ENCODE measurements around the gene CAPN5. TPM values are rescaled to one million over a fixed set of nuclear protein-coding genes. Genes with fewer than 3 reads are reported as not detected.

CAPN5 gene
- total RNA-seq, 1 experiment from 2014 or later: 4.8 TPM

DNA sequence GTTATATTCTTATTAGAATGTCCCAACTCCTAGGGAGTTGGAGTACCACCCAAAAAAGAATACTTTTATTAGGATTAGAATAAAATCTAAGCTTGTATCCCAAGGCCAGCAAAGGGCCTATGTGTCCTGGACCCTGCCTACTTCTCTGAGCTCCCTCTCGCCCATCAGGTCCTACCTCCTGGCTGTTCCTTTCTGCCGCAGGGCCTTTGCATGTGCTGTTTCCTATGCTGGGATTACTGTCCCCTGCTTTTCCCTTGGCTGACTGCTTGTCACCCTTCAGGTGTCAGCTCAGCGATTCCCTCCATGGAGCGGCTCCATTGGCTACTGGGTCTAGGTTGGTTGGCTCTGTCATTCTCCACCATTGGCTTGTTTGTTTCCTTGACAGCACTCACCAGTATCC lies 74.7 kb downstream of the CAPN5 start:
- H3K27me3 ChIP-seq: no peaks in the 10 kb centered on the region
- H3K4me3 ChIP-seq: no peak overlapping the region
- H3K4me1 ChIP-seq: peaks cover 28% of the 10 kb centered on the region
- no peak overlapping the region; the same call in 1 of the 2 replicates for H3K27ac ChIP-seq
- no peaks in the 10 kb centered on the region for H3K36me3 ChIP-seq
- DNase-seq: no peak
- no peaks in the 10 kb centered on the region for H3K9me3 ChIP-seq (replicated peaks)

DNA sequence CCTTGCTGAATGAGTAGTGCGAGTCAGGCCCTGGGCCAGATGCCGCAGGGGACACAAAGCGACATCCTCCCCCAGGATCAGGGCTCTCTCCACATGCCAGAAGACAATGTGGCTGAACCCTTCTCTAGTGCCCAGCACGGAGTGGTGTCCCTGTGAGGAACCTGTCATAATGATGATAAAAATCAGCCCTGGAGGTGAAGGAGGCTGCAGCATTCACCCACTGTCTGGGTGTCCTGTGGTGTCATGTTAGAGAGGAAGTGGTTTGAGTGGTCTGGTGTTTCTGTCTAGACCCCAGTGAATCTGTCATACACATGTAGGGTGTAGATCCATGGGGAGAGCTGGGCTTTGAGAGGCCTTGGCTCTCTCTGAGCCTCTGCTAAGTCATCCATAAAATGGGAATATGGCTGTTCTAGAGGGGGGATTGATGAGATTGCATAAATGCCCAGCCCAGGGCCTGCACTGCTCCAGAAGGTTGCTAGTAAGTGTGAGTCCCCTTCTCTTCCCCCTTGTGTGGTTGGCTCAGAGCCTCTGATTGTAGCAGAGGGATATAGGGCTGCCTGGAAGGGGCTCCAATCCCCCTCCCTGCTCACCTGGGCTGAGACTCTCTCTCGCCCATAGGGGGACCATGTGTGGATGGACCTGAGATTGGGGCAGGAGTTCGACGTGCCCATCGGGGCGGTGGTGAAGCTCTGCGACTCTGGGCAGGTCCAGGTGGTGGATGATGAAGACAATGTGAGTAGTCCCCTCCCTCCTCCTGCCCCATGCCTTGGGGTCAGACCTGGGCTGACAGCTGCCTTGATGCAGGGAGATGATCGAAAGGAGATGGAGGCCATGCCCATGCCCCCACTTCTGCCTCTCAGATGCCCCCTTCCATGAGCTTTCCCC lies 75.6 kb downstream of the CAPN5 start:
- H3K4me1 ChIP-seq: peaks cover 28% of the 10 kb centered on the region
- no peaks in the 10 kb centered on the region for H3K9me3 ChIP-seq (replicated peaks)
- H3K27me3 ChIP-seq: no peaks in the 10 kb centered on the region
- H3K4me3 ChIP-seq: no peak overlapping the region
- DNase-seq: no peak
- no peaks in the 10 kb centered on the region for H3K36me3 ChIP-seq
- no peak overlapping the region for H3K27ac ChIP-seq

DNA sequence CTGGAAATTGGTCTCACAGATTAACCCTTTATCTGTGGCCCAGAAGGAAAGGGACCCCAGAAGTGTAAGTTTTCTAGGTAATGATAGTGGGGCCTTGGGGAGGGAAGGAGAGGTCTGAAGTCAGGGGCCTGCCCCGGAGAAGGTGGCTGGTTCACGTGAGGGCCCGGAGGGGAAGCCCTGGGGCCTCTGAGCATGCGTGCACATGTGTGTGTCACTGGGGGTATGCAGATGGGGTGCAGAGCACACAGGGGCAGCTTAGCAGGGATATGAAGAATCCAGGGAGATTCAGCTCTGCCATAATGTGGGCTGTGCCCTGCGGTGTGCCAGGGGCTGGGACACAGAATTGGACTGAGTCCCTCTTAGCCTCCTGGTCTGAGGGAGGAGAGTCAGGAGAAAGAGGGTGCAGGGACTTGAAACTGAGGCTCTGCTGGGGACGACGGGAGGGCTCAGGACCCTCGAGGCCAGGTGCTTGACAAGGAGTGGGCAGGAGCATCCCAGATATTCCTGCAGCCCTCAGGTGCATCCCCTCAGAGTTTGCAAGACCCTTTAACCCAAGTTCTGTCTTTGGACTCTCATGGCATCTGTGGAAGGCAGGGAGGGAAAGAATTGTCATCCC lies 76.7 kb downstream of the CAPN5 start:
- Histone ChIP-seq H3K4me3 (no peak overlapping the region), H3K4me1 (peaks cover 28% of the 10 kb centered on the region), H3K27me3 (no peaks in the 10 kb centered on the region), H3K27ac (no peak overlapping the region), H3K36me3 (no peaks in the 10 kb centered on the region), H3K9me3 (replicated peaks) (no peaks in the 10 kb centered on the region)
- no peak for DNase-seq

DNA sequence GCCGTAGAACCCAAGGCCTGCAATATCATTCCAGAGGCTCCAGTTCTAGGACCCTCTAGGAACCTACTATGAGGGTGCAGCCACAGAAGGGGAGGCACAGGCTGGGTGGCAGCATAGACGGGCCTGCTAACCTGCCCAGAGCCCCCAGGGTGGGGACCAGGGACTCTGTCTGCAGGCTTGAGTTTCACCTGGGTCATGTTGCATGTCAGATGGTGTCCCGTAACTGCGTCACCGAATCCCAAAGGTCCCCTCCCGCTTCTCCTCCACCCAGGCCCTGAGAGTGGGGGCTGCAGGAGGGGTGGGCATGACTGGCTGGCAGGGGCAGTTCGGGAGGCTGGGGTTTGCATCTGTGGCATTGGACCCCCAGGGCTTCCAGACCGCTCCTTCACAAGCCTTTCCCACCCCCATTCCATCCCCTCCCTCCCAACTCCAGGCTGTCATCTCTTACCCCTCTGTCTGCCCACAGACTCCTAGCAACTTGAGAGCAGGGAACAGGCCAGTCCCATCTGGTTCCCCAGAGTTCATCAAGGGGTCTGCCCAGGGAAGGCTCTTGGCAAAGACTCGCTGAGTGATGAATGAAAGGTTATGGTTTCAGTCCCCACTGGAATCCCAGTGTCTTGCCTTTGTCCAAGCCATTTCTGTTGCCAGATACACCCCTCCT lies 77.6 kb downstream of the CAPN5 start:
- H3K4me3 ChIP-seq: no peak overlapping the region
- peaks cover 27% of the 10 kb centered on the region for H3K4me1 ChIP-seq
- no peaks in the 10 kb centered on the region for H3K9me3 ChIP-seq (replicated peaks)
- no peak for DNase-seq
- H3K27me3 ChIP-seq: no peaks in the 10 kb centered on the region
- H3K27ac ChIP-seq: no peak overlapping the region
- no peaks in the 10 kb centered on the region for H3K36me3 ChIP-seq

DNA sequence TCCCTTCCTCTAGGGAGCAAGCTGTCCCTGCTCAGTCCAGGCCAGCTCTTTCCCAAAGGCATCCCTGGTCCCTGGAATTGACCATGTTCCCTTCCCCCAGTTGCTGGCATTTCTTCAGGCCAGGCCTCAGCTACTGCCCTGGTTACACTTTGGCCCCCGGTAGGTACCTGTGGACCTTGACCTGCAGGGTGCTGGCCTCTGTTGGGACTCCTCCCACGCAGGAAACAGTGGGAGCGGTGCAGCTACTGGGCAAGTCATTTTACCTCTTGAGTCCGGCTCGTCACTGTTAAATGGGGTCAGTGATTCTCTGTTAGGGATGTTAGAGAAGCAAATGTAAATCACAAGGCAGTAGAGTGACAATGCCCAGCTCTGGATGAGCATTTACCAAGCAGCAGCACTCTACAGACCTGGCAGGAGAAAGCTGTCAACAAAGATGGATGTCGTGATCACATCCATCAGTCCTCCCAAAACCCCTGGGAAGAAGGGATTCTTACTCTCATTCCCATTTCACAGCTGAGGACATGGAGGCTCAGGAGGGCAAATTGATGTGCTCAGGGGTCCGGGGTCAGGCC lies 78.2 kb downstream of the CAPN5 start:
- peaks cover 21% of the 10 kb centered on the region for H3K4me1 ChIP-seq
- no peak overlapping the region for H3K4me3 ChIP-seq
- H3K9me3 ChIP-seq (replicated peaks): no peaks in the 10 kb centered on the region
- H3K27ac ChIP-seq: no peak overlapping the region
- H3K27me3 ChIP-seq: no peaks in the 10 kb centered on the region
- no peaks in the 10 kb centered on the region for H3K36me3 ChIP-seq
- no peak for DNase-seq

DNA sequence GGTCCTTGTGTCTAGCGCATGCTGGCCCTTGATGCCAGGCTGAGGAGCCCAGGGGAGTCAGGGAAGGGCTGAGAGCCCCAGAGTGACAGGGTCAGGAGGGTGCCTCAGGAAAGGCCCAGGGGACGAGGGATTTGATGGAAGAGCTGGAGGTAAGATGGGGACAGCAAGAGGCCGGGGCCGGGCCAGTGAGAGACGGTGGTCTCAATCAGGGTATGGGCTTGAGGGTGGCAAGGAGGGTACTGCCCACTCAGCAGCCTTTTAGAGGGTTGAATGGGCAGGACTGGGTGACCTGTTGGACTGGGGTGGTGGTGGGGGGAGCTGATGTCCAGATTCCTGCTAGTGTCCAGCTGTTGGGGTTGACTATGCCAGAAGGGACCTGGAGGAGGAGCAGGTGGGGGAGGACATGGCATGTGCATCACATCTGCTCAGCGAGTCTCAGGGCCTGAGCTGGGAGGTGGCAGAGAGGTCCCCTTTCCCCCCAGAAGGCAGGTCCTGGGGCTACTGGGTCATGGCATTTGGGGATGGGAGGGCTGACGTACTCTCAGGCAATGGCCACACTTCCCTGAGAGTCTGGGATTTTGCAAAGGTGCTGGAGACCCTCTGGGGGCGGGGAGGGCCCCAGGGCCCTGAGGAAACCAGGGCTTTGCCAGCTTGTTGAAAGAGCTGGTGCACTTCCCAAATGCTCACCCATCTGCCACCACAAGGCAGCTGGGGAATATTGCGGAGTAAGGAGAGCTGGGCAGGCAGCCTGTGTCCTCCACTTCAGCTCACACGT lies 79.7 kb downstream of the CAPN5 start:
- H3K4me3 ChIP-seq: no peak overlapping the region
- H3K4me1 ChIP-seq: peaks cover 12% of the 10 kb centered on the region
- H3K27me3 ChIP-seq: no peaks in the 10 kb centered on the region
- no peak for DNase-seq
- H3K36me3 ChIP-seq: no peaks in the 10 kb centered on the region
- no peaks in the 10 kb centered on the region for H3K9me3 ChIP-seq (replicated peaks)
- no peak overlapping the region for H3K27ac ChIP-seq

DNA sequence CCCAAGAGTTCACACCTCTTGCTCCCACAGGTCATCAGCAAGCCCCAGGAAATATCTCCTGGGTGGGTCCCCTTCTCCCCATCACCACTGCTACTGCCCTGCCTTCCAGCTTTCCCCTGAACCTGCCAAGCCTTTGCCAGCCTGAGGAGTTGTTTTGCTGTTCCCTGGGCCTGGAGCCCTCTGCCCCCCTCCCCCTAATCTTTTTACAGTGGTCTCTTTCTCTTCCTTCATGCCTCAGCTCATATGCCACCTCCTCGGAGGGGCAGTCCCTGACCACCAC lies 80.2 kb downstream of the CAPN5 start:
- Histone ChIP-seq H3K4me3 (no peak overlapping the region), H3K4me1 (peaks cover 13% of the 10 kb centered on the region), H3K36me3 (no peaks in the 10 kb centered on the region), H3K9me3 (replicated peaks) (no peaks in the 10 kb centered on the region), H3K27me3 (no peaks in the 10 kb centered on the region), H3K27ac (no peak overlapping the region)
- DNase-seq: no peak

DNA sequence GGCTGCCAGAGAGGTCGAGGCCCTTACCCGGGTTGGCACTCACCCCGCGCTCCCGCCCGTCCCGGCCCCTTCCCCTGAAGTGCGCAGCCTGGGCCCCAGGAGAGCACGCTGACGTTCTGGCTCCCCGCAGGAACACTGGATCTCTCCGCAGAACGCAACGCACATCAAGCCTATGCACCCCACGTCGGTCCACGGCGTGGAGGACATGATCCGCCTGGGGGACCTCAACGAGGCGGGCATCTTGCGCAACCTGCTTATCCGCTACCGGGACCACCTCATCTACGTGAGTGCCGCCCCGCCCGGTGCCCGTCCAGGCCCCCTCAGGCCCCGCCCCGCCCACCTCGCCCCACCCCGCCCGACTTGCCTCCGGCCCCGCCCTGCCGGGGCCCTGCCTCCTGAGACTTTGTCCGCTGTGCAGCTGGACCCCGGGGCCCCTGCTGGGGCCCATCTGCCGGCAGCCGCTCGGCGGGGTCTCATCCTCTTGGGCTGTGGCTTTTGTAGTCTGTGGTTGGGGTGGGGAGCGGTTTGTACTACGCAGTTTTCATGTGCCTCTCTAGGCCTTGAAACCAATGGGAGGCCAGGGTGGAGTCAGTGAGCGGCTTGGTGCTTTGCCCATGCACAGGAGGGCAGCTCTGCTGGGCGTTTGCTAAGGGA lies 81.0 kb downstream of the CAPN5 start:
- H3K27me3 ChIP-seq: no peaks in the 10 kb centered on the region
- no peak overlapping the region for H3K4me3 ChIP-seq
- H3K27ac ChIP-seq: no peak overlapping the region
- no peaks in the 10 kb centered on the region for H3K36me3 ChIP-seq
- H3K9me3 ChIP-seq (replicated peaks): no peaks in the 10 kb centered on the region
- H3K4me1 ChIP-seq: peaks cover 20% of the 10 kb centered on the region
- DNase-seq: no peak

DNA sequence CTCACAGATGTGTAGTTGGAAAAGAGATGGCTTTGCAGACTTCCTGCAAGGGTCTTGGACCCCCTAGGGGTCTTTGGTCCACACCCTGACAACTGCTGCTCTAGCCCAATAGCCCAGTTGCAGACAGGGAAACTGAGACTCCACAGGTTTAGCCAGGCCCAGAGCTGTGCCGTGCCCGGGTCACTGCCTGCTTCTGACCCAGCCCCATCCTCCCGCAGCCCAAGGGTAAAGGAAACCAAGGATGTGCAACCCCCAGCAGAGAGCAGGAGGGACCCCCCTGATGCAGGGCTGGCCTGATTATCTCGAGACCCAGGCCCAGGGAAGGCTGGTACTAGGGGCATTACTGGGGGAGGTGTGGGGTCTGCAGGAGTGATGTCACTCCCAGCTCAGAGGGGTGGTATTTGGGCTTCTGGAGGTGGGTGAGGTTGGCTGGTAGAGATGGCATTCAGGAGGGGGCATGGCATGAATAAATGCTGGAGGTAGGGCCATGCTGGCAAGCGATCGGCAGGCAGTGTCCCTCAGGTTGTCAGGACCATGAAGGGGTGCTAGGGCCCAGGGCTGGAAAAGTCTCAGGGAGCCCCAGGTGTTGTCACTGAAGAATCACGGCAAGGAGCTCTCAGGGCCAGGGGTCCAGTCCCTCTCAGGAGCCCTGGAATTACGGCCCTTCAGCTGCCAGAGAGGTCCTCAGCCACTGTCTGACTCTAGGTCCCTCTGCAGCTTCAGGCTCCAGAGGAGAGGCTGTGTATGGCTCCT lies 82.4 kb downstream of the CAPN5 start:
- DNase-seq: no peak
- Histone ChIP-seq H3K36me3 (no peaks in the 10 kb centered on the region), H3K27ac (no peak overlapping the region), H3K4me3 (no peak overlapping the region), H3K27me3 (no peaks in the 10 kb centered on the region), H3K4me1 (peaks cover 33% of the 10 kb centered on the region), H3K9me3 (replicated peaks) (no peaks in the 10 kb centered on the region)

DNA sequence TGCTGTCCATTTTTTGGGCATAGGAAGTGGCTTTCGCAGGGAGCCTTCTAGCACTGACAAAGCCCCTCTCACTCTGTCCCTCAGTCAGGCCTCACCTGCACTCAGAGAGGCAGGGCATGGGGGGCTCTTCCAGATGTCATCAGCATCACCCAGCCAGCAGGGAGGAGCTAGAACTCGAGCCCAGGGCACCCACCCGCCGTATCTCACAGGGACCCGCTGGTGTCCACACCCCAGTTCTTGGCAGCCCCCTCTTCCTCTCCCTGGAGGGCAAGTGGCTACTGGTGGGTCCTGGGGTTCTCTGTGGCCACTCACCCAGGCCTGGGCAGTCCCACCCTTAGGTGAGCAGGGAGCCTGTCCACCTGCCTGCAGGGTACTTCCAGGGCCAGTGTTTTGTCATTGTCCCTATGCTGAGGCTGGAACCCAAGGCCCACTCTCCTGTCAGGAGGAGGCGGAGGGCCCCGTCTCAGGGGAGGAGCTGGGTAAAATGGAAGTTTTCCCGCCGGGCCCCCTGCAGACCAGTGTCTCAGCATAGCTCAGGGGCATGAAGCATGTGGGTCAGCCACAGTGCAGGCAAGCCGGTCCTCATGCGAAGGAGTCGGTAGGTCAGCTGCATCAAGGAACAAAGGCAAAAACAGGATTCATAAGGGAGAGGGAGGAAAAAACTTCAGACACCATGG lies 83.1 kb downstream of the CAPN5 start:
- Histone ChIP-seq H3K4me1 (peaks cover 38% of the 10 kb centered on the region), H3K4me3 (no peak overlapping the region), H3K27ac (no peak overlapping the region), H3K9me3 (replicated peaks) (no peaks in the 10 kb centered on the region), H3K36me3 (no peaks in the 10 kb centered on the region), H3K27me3 (no peaks in the 10 kb centered on the region)
- DNase-seq: no peak

DNA sequence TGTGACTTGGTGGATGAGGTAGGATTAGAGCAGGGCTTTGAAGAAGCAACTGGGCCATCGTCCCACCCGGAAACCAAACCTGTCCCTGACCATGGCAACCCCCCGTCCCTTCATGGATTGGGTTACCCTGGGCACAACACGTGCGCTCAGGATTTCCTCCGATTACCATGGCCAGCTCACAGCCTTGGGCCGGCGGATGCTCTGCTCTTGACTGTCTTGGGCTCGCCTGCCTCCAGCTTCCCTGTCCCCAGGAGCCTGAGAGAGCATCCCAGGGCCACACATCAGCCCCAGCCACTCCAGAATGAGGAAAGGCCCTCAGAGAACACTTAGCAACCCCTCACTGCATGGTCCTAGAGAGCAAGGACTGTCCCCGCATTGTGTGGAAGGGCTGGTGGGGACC lies 84.1 kb downstream of the CAPN5 start:
- no peak overlapping the region for H3K4me3 ChIP-seq
- no peaks in the 10 kb centered on the region for H3K9me3 ChIP-seq (replicated peaks)
- H3K27ac ChIP-seq: no peak overlapping the region; the same call in 1 of the 2 replicates
- no peak for DNase-seq
- no peaks in the 10 kb centered on the region for H3K27me3 ChIP-seq
- H3K36me3 ChIP-seq: no peaks in the 10 kb centered on the region
- peaks cover 40% of the 10 kb centered on the region for H3K4me1 ChIP-seq

DNA sequence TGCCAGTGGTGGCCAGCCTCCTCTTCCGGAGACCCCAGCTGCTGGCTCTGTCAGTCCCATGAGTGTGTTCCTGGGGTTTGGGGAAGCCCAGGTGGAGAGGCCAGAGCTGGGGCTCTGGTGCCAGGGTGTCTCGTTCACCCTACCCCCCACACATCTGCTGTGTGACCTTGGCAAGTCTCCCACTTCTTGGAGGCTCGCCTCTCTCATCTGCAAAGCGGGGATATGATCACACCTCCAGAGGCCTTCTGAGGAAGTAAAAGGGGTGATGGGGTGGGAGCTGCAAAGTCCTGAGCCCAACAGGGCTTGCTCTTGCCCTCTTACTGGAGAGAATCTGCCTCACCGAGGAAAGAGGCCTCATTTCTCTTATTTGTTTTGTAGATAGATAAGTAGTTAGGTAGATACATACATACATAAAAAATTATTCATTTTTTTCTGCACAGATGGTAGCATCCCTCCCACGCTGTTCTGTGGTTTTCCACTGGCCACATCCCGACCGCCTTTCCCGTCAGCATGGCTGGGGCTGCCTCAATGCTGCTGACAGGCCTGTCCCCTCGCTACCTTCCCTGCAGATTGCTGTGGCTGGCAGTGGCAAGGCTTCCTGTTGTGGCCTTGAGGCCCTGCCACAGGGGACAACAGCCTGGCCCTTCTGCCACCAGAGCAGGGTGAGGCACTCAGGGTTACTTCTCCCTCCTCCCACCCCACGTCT lies 85.2 kb downstream of the CAPN5 start:
- Histone ChIP-seq H3K27ac (peak overlapping the region; percentile 43), H3K9me3 (replicated peaks) (no peaks in the 10 kb centered on the region), H3K27me3 (no peaks in the 10 kb centered on the region), H3K4me1 (peaks cover 40% of the 10 kb centered on the region), H3K36me3 (no peaks in the 10 kb centered on the region), H3K4me3 (no peak overlapping the region)
- DNase-seq: peak; percentile 81 to 82

DNA sequence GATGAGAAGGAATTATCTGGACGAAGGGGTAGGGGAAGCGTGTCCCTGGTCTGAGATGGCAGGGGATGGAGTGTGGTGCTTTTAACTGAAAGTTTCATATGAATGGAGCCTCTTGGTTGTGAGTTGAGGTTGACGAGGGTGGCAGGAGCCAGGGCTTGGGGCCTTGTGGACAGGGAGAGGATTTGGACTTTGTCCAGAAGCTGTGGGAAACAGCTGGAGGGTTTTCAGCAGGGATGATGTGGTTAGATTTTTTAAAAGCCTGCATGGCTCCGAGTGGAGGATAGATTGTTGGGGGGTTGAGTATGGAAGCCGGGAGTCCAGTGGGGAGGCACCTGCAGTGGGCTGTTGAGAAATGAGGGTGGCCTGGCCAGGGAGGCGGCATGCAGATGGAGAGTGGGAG lies 86.1 kb downstream of the CAPN5 start:
- H3K4me1 ChIP-seq: peaks cover 40% of the 10 kb centered on the region
- peak; percentile 72 to 86 for DNase-seq
- no peak overlapping the region for H3K4me3 ChIP-seq
- no peaks in the 10 kb centered on the region for H3K9me3 ChIP-seq (replicated peaks)
- H3K27me3 ChIP-seq: no peaks in the 10 kb centered on the region
- no peaks in the 10 kb centered on the region for H3K36me3 ChIP-seq
- H3K27ac ChIP-seq: peak overlapping the region; percentile 43
